OCI-LY1 (cell line): ENCODE data around the gene FAM53A.

ENCODE experiments used
- EZH2 ChIP-seq: fragments of 200-600 bp; sonication (generic), shearing (Covaris generic); IDR thresholded peaks from 2 replicates; pipeline ENCODE4 v1.8.0; 2017; ENCODE audit warnings: borderline replicate concordance, mixed run types, mild to moderate bottlenecking, antibody characterized with exemption, low read length, moderate library complexity, mixed read lengths
- TF ChIP-seq, protein P1 (sequence below): fragments of 200-600 bp; sonication (generic), shearing (Covaris generic); IDR thresholded peaks from 2 replicates; pipeline ENCODE4 v1.5.1; 2017; ENCODE audit warnings: mild to moderate bottlenecking, antibody characterized with exemption, low read length, moderate library complexity, mixed read lengths

- TF ChIP-seq, protein P1, sequence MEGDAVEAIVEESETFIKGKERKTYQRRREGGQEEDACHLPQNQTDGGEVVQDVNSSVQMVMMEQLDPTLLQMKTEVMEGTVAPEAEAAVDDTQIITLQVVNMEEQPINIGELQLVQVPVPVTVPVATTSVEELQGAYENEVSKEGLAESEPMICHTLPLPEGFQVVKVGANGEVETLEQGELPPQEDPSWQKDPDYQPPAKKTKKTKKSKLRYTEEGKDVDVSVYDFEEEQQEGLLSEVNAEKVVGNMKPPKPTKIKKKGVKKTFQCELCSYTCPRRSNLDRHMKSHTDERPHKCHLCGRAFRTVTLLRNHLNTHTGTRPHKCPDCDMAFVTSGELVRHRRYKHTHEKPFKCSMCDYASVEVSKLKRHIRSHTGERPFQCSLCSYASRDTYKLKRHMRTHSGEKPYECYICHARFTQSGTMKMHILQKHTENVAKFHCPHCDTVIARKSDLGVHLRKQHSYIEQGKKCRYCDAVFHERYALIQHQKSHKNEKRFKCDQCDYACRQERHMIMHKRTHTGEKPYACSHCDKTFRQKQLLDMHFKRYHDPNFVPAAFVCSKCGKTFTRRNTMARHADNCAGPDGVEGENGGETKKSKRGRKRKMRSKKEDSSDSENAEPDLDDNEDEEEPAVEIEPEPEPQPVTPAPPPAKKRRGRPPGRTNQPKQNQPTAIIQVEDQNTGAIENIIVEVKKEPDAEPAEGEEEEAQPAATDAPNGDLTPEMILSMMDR, result no peak
- no peak for TF ChIP-seq EZH2
These were observed 45.2 kb downstream of the FAM53A start for GRCh38 chr4:1638873-1639272.
